Kidney (tissue), 14 donors: ENCODE results near the gene STX8. TPM values are rescaled to one million over a fixed set of nuclear protein-coding genes. Genes with fewer than 3 reads are reported as not detected.
A peak's percentile ranks its signal among the peaks of the same experiment; 100 is the strongest.

Experiments
- DNase-seq, 5 donors: peaks; one replicate each; pipeline ENCODE4 v3.0.0-alpha.2; 2013 to 2020
- FAIRE-seq: peaks from 2 replicates; lab custom pipeline; 2012; peaks lifted over from hg19 to GRCh38; lab: Jason Lieb, UNC
- H3K27ac ChIP-seq, 2 donors: one replicate each; pipeline ENCODE4 v1.7.0; 2013; ENCODE audit warnings: low read depth in 2 of 2, low read length in 2 of 2, inconsistent platforms in 1 of 2
- H3K27me3 ChIP-seq: one replicate; pipeline ENCODE4 v1.7.1; 2013; ENCODE audit warnings: low read length, inconsistent platforms; ENCODE audit not compliant: control insufficient read depth, insufficient read depth
- H3K36me3 ChIP-seq, 3 donors: one replicate each; pipeline versions ENCODE4 v1.7.0 to v1.7.1; 2013; ENCODE audit warnings: low read length in 3 of 3, control low read depth in 1 of 3, inconsistent platforms in 1 of 3; ENCODE audit not compliant: insufficient read depth in 3 of 3, control insufficient read depth in 2 of 3
- H3K4me1 ChIP-seq, 3 donors: one replicate each; pipeline versions ENCODE4 v1.7.0 to v1.7.1; 2013; ENCODE audit warnings: low read length in 3 of 3, inconsistent platforms in 1 of 3, low read depth in 1 of 3; ENCODE audit not compliant: control insufficient read depth in 2 of 3, insufficient read depth in 2 of 3
- H3K4me3 ChIP-seq, 3 donors: one replicate each; pipeline versions ENCODE4 v1.7.0 to v1.8.1; 2013; ENCODE audit warnings: low read length in 3 of 3, control low read depth in 1 of 3, inconsistent platforms in 1 of 3
- H3K9ac ChIP-seq, 3 donors: one replicate each; pipeline versions ENCODE4 v1.7.0 to v1.7.1; 2013; ENCODE audit warnings: low read length in 3 of 3, control low read depth in 1 of 3, inconsistent platforms in 1 of 3
- H3K9me3 ChIP-seq, 3 donors: one replicate each; pipeline versions ENCODE4 v1.7.0 to v1.7.1; 2013; ENCODE audit warnings: low read length in 3 of 3, control low read depth in 1 of 3, inconsistent platforms in 1 of 3; ENCODE audit not compliant: control insufficient read depth in 2 of 3, insufficient read depth in 1 of 3
- intact Hi-C: fragments of 100-400 bp; cut with DNase I; formaldehyde crosslinking; loops from one replicate; pipeline ENCODE4 v1.11.1; 2022
- polyA plus RNA-seq: library from polyadenylated mRNA; stranded (reverse); fragments of 350-450 nt; fragmentation: Illumina TruSeq; extraction: RNeasy Lipid Tissue Mini Kit (QIAGEN cat#74804); gene quantifications from one replicate; pipeline ENCODE4 v1.2.3, GENCODE V29; 2014; ENCODE audit warnings: low read depth, low replicate concordance; ENCODE audit not compliant: insufficient read depth
- total RNA-seq: library from RNA; stranded (reverse); fragmentation: NEBNext Ultra II Directional; extraction: Animal tissue kit (Norgen Biotek cat#: 25700); gene quantifications from one replicate; pipeline ENCODE4 v1.2.1, GENCODE V29; 2021
- TF ChIP-seq, protein P1 (sequence below): IDR thresholded peaks from 3 replicates; pipeline ENCODE4 v1.5.1; 2012; ENCODE audit warnings: mild to moderate bottlenecking, moderate library complexity, borderline replicate concordance; ENCODE audit not compliant: insufficient read depth; ENCODE audit errors: extremely low read depth
- donor health status: control.
- donor health status: control.
- donor health status: control.
- donor health status: control.
- donor health status: control.
- donor health status: DM: yes; HTN: yes; CAD: no.
- donor health status: Normal renal cell carcinoma (clear cell type).

Gene STX8
- total and polyA plus RNA-seq, 2 donors from 2014 or later: 67.2 to 127 TPM

DNA sequence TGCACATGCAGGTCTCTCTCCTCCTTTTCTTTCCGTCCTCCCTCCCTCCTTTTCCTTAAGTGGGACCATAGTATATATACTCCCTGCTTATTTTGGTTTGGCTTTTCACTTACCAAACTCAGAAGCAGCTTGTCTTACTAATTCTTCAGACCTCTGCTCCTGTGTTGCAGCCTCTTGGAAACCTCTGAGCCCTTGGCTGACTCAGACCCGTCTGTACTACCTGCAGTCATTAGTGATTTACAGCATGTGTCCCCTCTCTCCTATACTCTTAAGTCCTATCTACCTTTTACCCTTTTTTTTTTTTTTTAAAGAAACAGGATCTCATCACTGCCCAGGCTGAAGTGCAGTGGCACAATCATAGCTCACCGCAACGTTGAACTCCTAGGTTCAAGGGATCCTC is 207.0 kb downstream of the STX8 start:
- Histone ChIP-seq H3K9ac (no peak overlapping the region), H3K9me3 (no peaks in the 10 kb centered on the region), H3K4me1 (peaks cover 0 to 2% (median 0%) of the 10 kb centered on the region in 3 donors), H3K27me3 (no peaks in the 10 kb centered on the region), H3K27ac (no peak overlapping the region), H3K36me3 (no peaks in the 10 kb centered on the region), H3K4me3 (no peak overlapping the region)
- FAIRE-seq (no peak), DNase-seq (no peak)
- TF ChIP-seq, protein P1, sequence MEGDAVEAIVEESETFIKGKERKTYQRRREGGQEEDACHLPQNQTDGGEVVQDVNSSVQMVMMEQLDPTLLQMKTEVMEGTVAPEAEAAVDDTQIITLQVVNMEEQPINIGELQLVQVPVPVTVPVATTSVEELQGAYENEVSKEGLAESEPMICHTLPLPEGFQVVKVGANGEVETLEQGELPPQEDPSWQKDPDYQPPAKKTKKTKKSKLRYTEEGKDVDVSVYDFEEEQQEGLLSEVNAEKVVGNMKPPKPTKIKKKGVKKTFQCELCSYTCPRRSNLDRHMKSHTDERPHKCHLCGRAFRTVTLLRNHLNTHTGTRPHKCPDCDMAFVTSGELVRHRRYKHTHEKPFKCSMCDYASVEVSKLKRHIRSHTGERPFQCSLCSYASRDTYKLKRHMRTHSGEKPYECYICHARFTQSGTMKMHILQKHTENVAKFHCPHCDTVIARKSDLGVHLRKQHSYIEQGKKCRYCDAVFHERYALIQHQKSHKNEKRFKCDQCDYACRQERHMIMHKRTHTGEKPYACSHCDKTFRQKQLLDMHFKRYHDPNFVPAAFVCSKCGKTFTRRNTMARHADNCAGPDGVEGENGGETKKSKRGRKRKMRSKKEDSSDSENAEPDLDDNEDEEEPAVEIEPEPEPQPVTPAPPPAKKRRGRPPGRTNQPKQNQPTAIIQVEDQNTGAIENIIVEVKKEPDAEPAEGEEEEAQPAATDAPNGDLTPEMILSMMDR: no peak
- intact Hi-C loops: no loop called here

DNA sequence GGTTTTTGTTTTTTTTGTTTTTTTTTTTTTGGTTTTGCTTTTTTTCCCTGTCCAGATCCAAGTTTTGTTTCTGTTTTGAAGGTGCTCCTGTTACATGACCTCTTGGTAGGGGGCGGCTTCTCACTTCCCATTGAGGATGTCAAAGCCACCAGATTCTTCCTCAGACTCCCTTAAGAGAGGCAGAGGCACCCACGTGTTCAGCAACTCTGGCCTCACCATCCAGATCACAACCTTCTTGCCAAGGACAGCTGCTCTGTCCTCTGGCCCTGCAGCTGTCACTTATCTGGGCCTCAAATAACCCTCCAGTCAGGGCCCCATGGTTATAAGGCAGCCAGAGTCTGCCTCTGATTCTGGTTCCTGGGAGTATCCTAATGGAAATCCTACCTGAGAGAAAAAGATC is 208.5 kb downstream of the STX8 start:
- no peaks in the 10 kb centered on the region for H3K9me3 ChIP-seq
- FAIRE-seq (no peak), DNase-seq (no peak)
- no peaks in the 10 kb centered on the region for H3K27me3 ChIP-seq
- no peak overlapping the region for H3K4me3 ChIP-seq
- H3K4me1 ChIP-seq: peaks cover 0 to 2% (median 0%) of the 10 kb centered on the region in 3 donors
- no peak overlapping the region for H3K9ac ChIP-seq
- TF ChIP-seq, protein P1: no peak
- no peaks in the 10 kb centered on the region for H3K36me3 ChIP-seq
- intact Hi-C loops: no loop called here
- H3K27ac ChIP-seq: no peak overlapping the region

DNA sequence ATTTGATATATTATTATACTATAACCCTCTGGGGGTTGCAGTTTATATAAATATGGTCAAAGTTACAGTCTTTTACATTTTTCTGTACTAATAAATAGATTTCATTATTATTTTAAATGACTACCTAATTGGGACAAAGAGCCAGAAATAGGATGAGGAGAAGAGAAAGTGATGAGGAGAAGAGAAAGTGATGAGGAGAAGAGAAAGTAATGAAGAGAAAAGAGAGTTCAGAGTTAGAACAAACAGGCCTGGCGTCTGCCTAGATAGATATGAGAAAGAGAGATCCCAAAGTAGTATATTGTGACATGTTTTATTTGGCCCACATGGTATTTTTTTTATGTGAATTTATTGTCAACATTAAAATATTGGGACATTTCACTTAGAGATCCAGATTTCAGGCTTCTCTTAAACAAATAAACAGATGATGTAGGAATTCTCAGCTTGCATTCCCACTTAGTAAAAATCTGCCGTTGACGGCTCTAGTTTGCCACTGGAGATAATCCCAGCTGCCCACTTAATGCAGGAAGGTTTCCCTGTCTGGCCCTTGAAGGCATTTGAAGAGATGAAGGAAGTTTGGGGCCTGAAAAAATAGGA is 210.7 kb downstream of the STX8 start:
- H3K4me3 ChIP-seq: no peak overlapping the region
- TF ChIP-seq, protein P1: no peak
- no peak overlapping the region for H3K9ac ChIP-seq
- H3K9me3 ChIP-seq: no peaks in the 10 kb centered on the region
- intact Hi-C loops: no loop called here
- no peak overlapping the region for H3K27ac ChIP-seq
- no peaks in the 10 kb centered on the region for H3K36me3 ChIP-seq
- peak in 2 of 5 donors; percentile 17 to 27 for DNase-seq
- FAIRE-seq: no peak
- no peaks in the 10 kb centered on the region for H3K27me3 ChIP-seq
- H3K4me1 ChIP-seq: no peaks in the 10 kb centered on the region
